Left kidney (tissue), 8 donors: ENCODE data around the gene CLEC4D. TPM values are rescaled to one million over a fixed set of nuclear protein-coding genes. Genes with fewer than 3 reads are reported as not detected.
"Not testable (repeated sequence)": the region's sequence is repeated elsewhere in the genome, so short reads cannot be mapped to it uniquely, and the experiment has no call there.

Source experiments
- DNase-seq: peaks from one replicate; pipeline ENCODE4 v3.0.0-alpha.2; 2013
- long read RNA-seq, 8 donors: transcript quantifications; one replicate each; lab custom pipeline, GENCODE V29; 2026
- polyA plus RNA-seq: library from polyadenylated mRNA; unstranded; fragments of 120-200 nt; gene quantifications from one replicate; pipeline ENCODE4 v1.2.1, GENCODE V29; 2013; ENCODE audit not compliant: insufficient read length

Gene CLEC4D
- 0.43 TPM for polyA plus RNA-seq
- long read RNA-seq, donor 1 = 0 reads
- long read RNA-seq, donor 2 = 0 reads
- long read RNA-seq, donor 3 = 0 reads
- long read RNA-seq, donor 4 = 0 reads
- long read RNA-seq, donor 5 = 0 reads
- long read RNA-seq, donor 6 = 0 reads
- long read RNA-seq, donor 7 = 0 reads
- long read RNA-seq, donor 8 = 0 reads

GRCh38 chr12:8513256-8513655, at the start of gene CLEC4D:
Gene CLEC4D, plus strand, starts transcription at chr12:8513503. Its CDS starts 230 bp downstream, at chr12:8513733.
- no peak for DNase-seq

- no peak for DNase-seq
These were observed 47.9 kb upstream of the CLEC4D start for GRCh38 chr12:8465301-8465996.

GRCh38 chr12:8466241-8466640, 47.1 kb upstream of the CLEC4D start:
- no peak for DNase-seq

- no peak for DNase-seq
These were observed 42.2 kb upstream of the CLEC4D start for GRCh38 chr12:8471090-8471489.

GRCh38 chr12:8475508-8476203, 37.6 kb upstream of the CLEC4D start:
- DNase-seq = no peak

- no peak for DNase-seq
These were observed 30.7 kb upstream of the CLEC4D start for GRCh38 chr12:8482571-8483061.

GRCh38 chr12:8483079-8483478, 30.2 kb upstream of the CLEC4D start:
- no peak for DNase-seq

GRCh38 chr12:8491646-8492530, 21.4 kb upstream of the CLEC4D start:
- DNase-seq = no peak

GRCh38 chr12:8493084-8493483, 20.2 kb upstream of the CLEC4D start:
- no peak for DNase-seq

GRCh38 chr12:8495671-8496070, 17.6 kb upstream of the CLEC4D start:
- not testable (repeated sequence) for DNase-seq

GRCh38 chr12:8496074-8496473, 17.2 kb upstream of the CLEC4D start:
- not testable (repeated sequence) for DNase-seq

- DNase-seq = no peak
These were observed 13.7 kb upstream of the CLEC4D start for GRCh38 chr12:8499616-8500015.

GRCh38 chr12:8501720-8502119, 11.6 kb upstream of the CLEC4D start:
- DNase-seq = no peak

GRCh38 chr12:8504351-8504750, 9.0 kb upstream of the CLEC4D start:
- DNase-seq = no peak

GRCh38 chr12:8507596-8507995, 5.7 kb upstream of the CLEC4D start:
- DNase-seq = no peak

- DNase-seq = no peak
These were observed 5.1 kb upstream of the CLEC4D start for GRCh38 chr12:8508223-8508622.

GRCh38 chr12:8508910-8509841, 4.1 kb upstream of the CLEC4D start:
- DNase-seq = no peak

GRCh38 chr12:8517971-8518370, 4.7 kb downstream of the CLEC4D start:
- DNase-seq = no peak

GRCh38 chr12:8519171-8519570, 5.9 kb downstream of the CLEC4D start:
- DNase-seq = no peak

GRCh38 chr12:8527250-8528130, 14.2 kb downstream of the CLEC4D start:
- DNase-seq = no peak
